Prostate gland (tissue), 2 donors: ENCODE data around the gene FBXO10.

Source experiments
- CTCF ChIP-seq, 4 experiments: fragments of 200-600 bp in 2 of 4; fragments of 450-650 bp in 2 of 4; sonication (generic) in 2 of 4; IDR thresholded peaks; 1 replicate in 3 of 4; 2 replicates in 1 of 4; pipeline ENCODE4 v1.5.1; 2016 to 2019; ENCODE audit warnings: antibody characterized with exemption in 4 of 4, mild to moderate bottlenecking in 2 of 4, moderate library complexity in 2 of 4
- POLR2A ChIP-seq: fragments of 450-650 bp; IDR thresholded peaks from one replicate; pipeline ENCODE4 v1.6.1; 2016; ENCODE audit warnings: antibody characterized with exemption, mild to moderate bottlenecking
- POLR2AphosphoS5 ChIP-seq: sonication (generic); formaldehyde crosslinking; IDR thresholded peaks from one replicate; pipeline ENCODE4 v1.6.1; 2017; ENCODE audit warnings: antibody characterized with exemption

- no peak for TF ChIP-seq POLR2A
- TF ChIP-seq CTCF (IDR thresholded peaks at IDR 0.05): no peak
- TF ChIP-seq POLR2AphosphoS5: no peak
Observed at GRCh38 chr9:37501957-37502596, 74.1 kb downstream of the FBXO10 start.
